Neural cell (in vitro differentiated cells): ENCODE results near the gene AGBL4. TPM values are rescaled to one million over a fixed set of nuclear protein-coding genes. Genes with fewer than 3 reads are reported as not detected.

Experiments
- H2AFZ ChIP-seq: fragments of 200-600, 300-800 bp; sonication (generic), shearing (Covaris generic); 2 replicates; pipeline ENCODE4 v1.6.0; 2014; ENCODE audit warnings: low read depth, mild to moderate bottlenecking, antibody characterized with exemption, low read length, moderate library complexity
- H3F3A ChIP-seq: fragments of 200-600 bp; shearing (Covaris generic); 2 replicates; pipeline ENCODE4 v1.6.1; 2016; ENCODE audit warnings: mild to moderate bottlenecking, moderate library complexity, mixed read lengths, antibody characterized with exemption, low read length; ENCODE audit not compliant: insufficient read depth, poor library complexity, severe bottlenecking
- H3K27ac ChIP-seq: fragments of 200-600, 300-800 bp; sonication (generic), shearing (Covaris generic); 2 replicates; pipeline ENCODE4 v1.5.1; 2014; ENCODE audit warnings: mild to moderate bottlenecking, low read length, moderate library complexity
- H3K27me3 ChIP-seq: fragments of 300-800, 200-600 bp; sonication (generic), shearing (Covaris generic); 2 replicates; pipeline ENCODE4 v1.6.0; 2014; ENCODE audit warnings: mild to moderate bottlenecking, low read depth, low read length, moderate library complexity; ENCODE audit not compliant: insufficient read depth
- H3K36me3 ChIP-seq: fragments of 300-800, 200-600 bp; sonication (generic), shearing (Covaris generic); 2 replicates; pipeline ENCODE4 v1.5.1; 2014; ENCODE audit warnings: mild to moderate bottlenecking, antibody characterized with exemption, low read length, moderate library complexity; ENCODE audit not compliant: insufficient read depth
- H3K4me2 ChIP-seq: fragments of 300-800, 200-600 bp; sonication (generic), shearing (Covaris generic); 2 replicates; pipeline ENCODE4 v1.6.0; 2014; ENCODE audit warnings: mild to moderate bottlenecking, low read length
- H3K4me3 ChIP-seq: fragments of 300-800, 200-600 bp; sonication (generic), shearing (Covaris generic); 2 replicates; pipeline ENCODE4 v1.5.1; 2014; ENCODE audit warnings: mild to moderate bottlenecking, low read length, moderate library complexity
- H3K79me2 ChIP-seq: fragments of 200-600 bp; shearing (Covaris generic); replicated peaks from 2 replicates; pipeline ENCODE4 v1.6.0; 2014; ENCODE audit warnings: mild to moderate bottlenecking, low read length, moderate library complexity; ENCODE audit not compliant: insufficient read depth
- H3K9ac ChIP-seq: fragments of 300-800, 200-600 bp; sonication (generic), shearing (Covaris generic); 2 replicates; pipeline ENCODE4 v1.6.1; 2016; ENCODE audit warnings: mild to moderate bottlenecking, low read length, mixed read lengths
- H3K9me2 ChIP-seq: fragments of 200-600 bp; shearing (Covaris generic); 2 replicates; pipeline ENCODE4 v1.6.1; 2016; ENCODE audit warnings: mild to moderate bottlenecking, low read length, mixed read lengths; ENCODE audit not compliant: insufficient read depth
- H3K9me3 ChIP-seq: fragments of 200-600, 300-800 bp; sonication (generic), shearing (Covaris generic); 2 replicates; pipeline ENCODE4 v1.6.1; 2016; ENCODE audit warnings: mild to moderate bottlenecking, mixed run types, low read length, moderate library complexity, mixed read lengths
- H4K20me1 ChIP-seq: fragments of 200-600 bp; shearing (Covaris generic); 2 replicates; pipeline ENCODE4 v1.6.1; 2016; ENCODE audit warnings: mild to moderate bottlenecking, mixed run types; ENCODE audit not compliant: insufficient read depth
- CTCF ChIP-seq: fragments of 450-650 bp; IDR thresholded peaks from 2 replicates; pipeline ENCODE4 v1.5.1; 2014; ENCODE audit warnings: antibody characterized with exemption, mild to moderate bottlenecking, moderate library complexity; ENCODE audit not compliant: poor library complexity, severe bottlenecking
- EP300 ChIP-seq: fragments of 450-650 bp; conservative IDR thresholded peaks from 2 replicates; pipeline ENCODE4 v1.6.1; 2014; ENCODE audit warnings: antibody characterized with exemption, mild to moderate bottlenecking, moderate library complexity; ENCODE audit not compliant: poor library complexity, severe bottlenecking
- EZH2 ChIP-seq: fragments of 200-600, 300-800 bp; shearing (Covaris generic), sonication (generic); IDR thresholded peaks from 2 replicates; pipeline ENCODE4 v1.6.1; 2014; ENCODE audit warnings: antibody characterized with exemption, low read length, borderline replicate concordance, mild to moderate bottlenecking; ENCODE audit not compliant: insufficient read depth, poor library complexity, severe bottlenecking
- MXI1 ChIP-seq: fragments of 450-650 bp; conservative IDR thresholded peaks from 2 replicates; pipeline ENCODE4 v1.6.1; 2014; ENCODE audit warnings: antibody characterized with exemption, mild to moderate bottlenecking; ENCODE audit not compliant: poor library complexity, severe bottlenecking
- POLR2AphosphoS5 ChIP-seq: IDR thresholded peaks from 2 replicates; pipeline ENCODE4 v1.6.1; 2012
- RAD21 ChIP-seq: fragments of 450-650 bp; conservative IDR thresholded peaks from 2 replicates; pipeline ENCODE4 v1.6.1; 2014; ENCODE audit warnings: antibody characterized with exemption, mild to moderate bottlenecking, moderate library complexity
- REST ChIP-seq: IDR thresholded peaks from 2 replicates; pipeline ENCODE4 v1.6.1; 2012; ENCODE audit warnings: borderline replicate concordance
- SMC3 ChIP-seq: fragments of 450-650 bp; conservative IDR thresholded peaks from 2 replicates; pipeline ENCODE4 v1.6.1; 2014; ENCODE audit warnings: antibody characterized with exemption, mild to moderate bottlenecking, moderate library complexity; ENCODE audit not compliant: poor library complexity
- TAF1 ChIP-seq: IDR thresholded peaks from 2 replicates; pipeline ENCODE4 v1.6.1; 2012; ENCODE audit warnings: low read depth
- polyA plus RNA-seq: library from polyadenylated mRNA; depleted of rRNA; stranded (reverse); fragments of >200 nt; gene quantifications from 2 replicates; pipeline ENCODE4 v1.2.3, GENCODE V29; 2014

Gene AGBL4
- polyA plus RNA-seq, 1 donor from 2014 or later = 1.3 TPM

GRCh38 chr1:48882020-48882419, 1141.7 kb downstream of the AGBL4 start:
- Histone ChIP-seq H3K27me3 (no peaks in the 10 kb centered on the region), H3F3A (no peaks in the 10 kb centered on the region), H3K9ac (no peak overlapping the region), H2AFZ (no peak overlapping the region), H3K79me2 (no peaks in the 10 kb centered on the region), H3K27ac (no peak overlapping the region), H3K9me3 (no peaks in the 10 kb centered on the region), H3K4me3 (no peak overlapping the region), H3K4me2 (no peak overlapping the region), H4K20me1 (no peaks in the 10 kb centered on the region), H3K9me2 (no peaks in the 10 kb centered on the region), H3K36me3 (no peaks in the 10 kb centered on the region)
- no peak for TF ChIP-seq MXI1
- no peak for TF ChIP-seq POLR2AphosphoS5
- TF ChIP-seq TAF1 = no peak

DNA sequence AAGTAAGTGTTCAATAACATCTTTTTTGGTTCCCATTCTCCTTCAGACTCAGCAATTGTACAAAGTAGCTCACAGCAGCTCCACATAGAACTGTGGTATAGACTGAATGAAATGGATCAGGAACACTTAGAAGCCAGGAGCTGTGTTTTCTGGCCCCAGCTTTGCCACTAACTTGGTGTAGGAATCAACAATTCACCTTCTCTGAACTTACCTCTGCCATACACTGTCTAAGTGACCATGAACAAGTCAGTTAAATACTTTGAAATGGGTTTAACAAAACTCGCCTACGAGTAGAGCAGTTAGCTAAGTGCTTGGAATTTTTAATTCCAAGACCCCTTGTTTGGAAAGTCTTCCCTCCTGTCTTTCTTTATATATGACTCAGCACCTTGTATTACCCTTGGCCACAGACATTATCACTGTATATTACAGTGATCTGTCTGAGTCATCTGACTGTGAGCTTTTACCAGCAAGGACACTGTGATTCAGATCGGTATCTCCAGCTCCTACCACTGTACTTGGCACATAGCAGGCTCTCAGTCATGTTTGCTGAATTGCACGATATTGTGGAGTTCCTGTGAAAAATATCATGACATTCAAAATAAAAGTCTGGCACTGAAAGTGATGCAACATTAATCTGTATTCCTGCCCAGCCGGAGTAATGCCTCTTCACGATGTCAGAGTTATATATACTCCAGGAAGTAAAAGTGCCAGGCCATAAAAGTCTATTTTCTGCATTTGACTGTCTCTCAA, 1145.4 kb downstream of the AGBL4 start:
- no peak overlapping the region for H3K27ac ChIP-seq
- no peak overlapping the region for H3K4me3 ChIP-seq
- H3F3A ChIP-seq = no peaks in the 10 kb centered on the region
- no peaks in the 10 kb centered on the region for H3K36me3 ChIP-seq
- no peak overlapping the region for H3K4me2 ChIP-seq
- H4K20me1 ChIP-seq = no peaks in the 10 kb centered on the region
- no peaks in the 10 kb centered on the region for H3K9me2 ChIP-seq
- H3K79me2 ChIP-seq = no peaks in the 10 kb centered on the region
- no peak overlapping the region for H2AFZ ChIP-seq
- no peaks in the 10 kb centered on the region for H3K9me3 ChIP-seq
- H3K9ac ChIP-seq = no peak overlapping the region
- no peaks in the 10 kb centered on the region for H3K27me3 ChIP-seq
- TF ChIP-seq MXI1 (no peak), EZH2 (no peak), SMC3 (no peak), RAD21 (no peak), CTCF (no peak), EP300 (no peak)

- Histone ChIP-seq H3K9me3 (no peaks in the 10 kb centered on the region), H3K4me2 (no peak overlapping the region), H3K36me3 (no peaks in the 10 kb centered on the region), H3F3A (no peaks in the 10 kb centered on the region), H3K9ac (no peak overlapping the region), H3K9me2 (no peaks in the 10 kb centered on the region), H4K20me1 (no peaks in the 10 kb centered on the region), H3K79me2 (no peaks in the 10 kb centered on the region), H3K27ac (peak overlapping the region; percentile 35), H2AFZ (no peak overlapping the region), H3K27me3 (no peaks in the 10 kb centered on the region), H3K4me3 (peak overlapping the region; percentile 14)
- no peak for TF ChIP-seq EP300
- no peak for TF ChIP-seq RAD21
- TF ChIP-seq TAF1 = no peak
- no peak for TF ChIP-seq SMC3
- no peak for TF ChIP-seq EZH2
- TF ChIP-seq POLR2AphosphoS5 = no peak
- TF ChIP-seq MXI1 = no peak
- no peak for TF ChIP-seq REST
- no peak for TF ChIP-seq CTCF
These were observed 1147.4 kb downstream of the AGBL4 start for GRCh38 chr1:48876330-48876785.
